T-helper 1 cell treated with Interleukin-12 subunit alpha and Interleukin-12 subunit beta and Interleukin-4 antibody, amounts not matched to agents 30 μg/mL and 1 μg/mL, for 36 hours (primary cell): ENCODE results near the gene MCHR1.
A peak's percentile ranks its signal among the peaks of the same experiment; 100 is the strongest.
"Not testable (repeated sequence)": the region's sequence is repeated elsewhere in the genome, so short reads cannot be mapped to it uniquely, and the experiment has no call there.

Experiments
- H3K27ac Mint-ChIP-seq: one replicate; pipeline ENCODE4 v1.8.0; 2021; ENCODE audit warnings: mild to moderate bottlenecking, mixed read lengths
- H3K27me3 Mint-ChIP-seq: one replicate; pipeline ENCODE4 v1.8.0; 2021; ENCODE audit warnings: low read depth, mixed read lengths
- H3K36me3 Mint-ChIP-seq: one replicate; pipeline ENCODE4 v1.8.0; 2021; ENCODE audit warnings: low read depth, mixed read lengths
- H3K4me1 Mint-ChIP-seq: one replicate; pipeline ENCODE4 v1.8.0; 2021; ENCODE audit warnings: low read depth, mixed read lengths
- H3K4me3 Mint-ChIP-seq: one replicate; pipeline ENCODE4 v1.8.0; 2021; ENCODE audit warnings: mild to moderate bottlenecking, moderate library complexity, mixed read lengths
- H3K9me3 Mint-ChIP-seq: one replicate; pipeline ENCODE4 v1.8.0; 2021; ENCODE audit warnings: mixed read lengths

The MCHR1 gene

GRCh38 chr22:40671369-40671768, 7.9 kb upstream of the MCHR1 start:
- peaks cover 10% of the 10 kb centered on the region for H3K36me3 Mint-ChIP-seq
- H3K4me1 Mint-ChIP-seq = peaks cover 26% of the 10 kb centered on the region
- no peaks in the 10 kb centered on the region for H3K27me3 Mint-ChIP-seq
- no peak overlapping the region for H3K27ac Mint-ChIP-seq
- peaks cover 3% of the 10 kb centered on the region for H3K9me3 Mint-ChIP-seq
- no peak overlapping the region for H3K4me3 Mint-ChIP-seq

GRCh38 chr22:40671796-40672360, 7.4 kb upstream of the MCHR1 start:
- Mint-ChIP-seq H3K36me3 (peaks cover 10% of the 10 kb centered on the region), H3K27me3 (no peaks in the 10 kb centered on the region), H3K27ac (no peak overlapping the region), H3K4me1 (peaks cover 29% of the 10 kb centered on the region), H3K4me3 (no peak overlapping the region), H3K9me3 (peaks cover 3% of the 10 kb centered on the region)

GRCh38 chr22:40673017-40673416, 6.3 kb upstream of the MCHR1 start:
- H3K27me3 Mint-ChIP-seq = no peaks in the 10 kb centered on the region
- H3K4me1 Mint-ChIP-seq = peaks cover 28% of the 10 kb centered on the region
- no peak overlapping the region for H3K4me3 Mint-ChIP-seq
- H3K27ac Mint-ChIP-seq = no peak overlapping the region
- H3K9me3 Mint-ChIP-seq = peaks cover 3% of the 10 kb centered on the region
- peaks cover 8% of the 10 kb centered on the region for H3K36me3 Mint-ChIP-seq

DNA sequence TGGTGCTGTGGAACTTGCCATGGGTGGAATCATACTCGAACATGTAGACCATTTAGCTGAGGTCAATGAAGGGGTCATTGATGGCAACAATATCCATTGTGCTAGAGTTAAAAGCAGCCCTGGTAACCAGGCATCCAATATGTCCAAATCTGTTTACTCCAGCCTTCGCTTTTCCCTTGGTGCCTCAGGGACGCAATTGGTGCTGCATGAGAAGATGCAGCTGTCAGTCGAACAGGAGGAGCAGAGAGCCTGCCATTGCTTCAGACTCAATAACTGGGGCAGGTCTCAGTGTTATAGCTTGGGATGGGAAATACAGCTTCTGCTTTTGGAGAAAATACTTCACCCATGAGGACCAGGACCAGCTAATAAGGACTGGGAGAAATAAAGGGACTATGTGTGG, 5.0 kb upstream of the MCHR1 start:
- no peaks in the 10 kb centered on the region for H3K9me3 Mint-ChIP-seq
- no peak overlapping the region for H3K4me3 Mint-ChIP-seq
- no peak overlapping the region for H3K27ac Mint-ChIP-seq
- no peaks in the 10 kb centered on the region for H3K27me3 Mint-ChIP-seq
- peaks cover 18% of the 10 kb centered on the region for H3K4me1 Mint-ChIP-seq
- H3K36me3 Mint-ChIP-seq = peaks cover 3% of the 10 kb centered on the region

- H3K27me3 Mint-ChIP-seq, H3K9me3 Mint-ChIP-seq, H3K4me3 Mint-ChIP-seq, H3K36me3 Mint-ChIP-seq: not testable (repeated sequence)
- peaks cover 15% of the 10 kb centered on the region for H3K4me1 Mint-ChIP-seq
- H3K27ac Mint-ChIP-seq = peak overlapping the region; percentile 34
Observed at GRCh38 chr22:40676166-40676565, 3.1 kb upstream of the MCHR1 start.

DNA sequence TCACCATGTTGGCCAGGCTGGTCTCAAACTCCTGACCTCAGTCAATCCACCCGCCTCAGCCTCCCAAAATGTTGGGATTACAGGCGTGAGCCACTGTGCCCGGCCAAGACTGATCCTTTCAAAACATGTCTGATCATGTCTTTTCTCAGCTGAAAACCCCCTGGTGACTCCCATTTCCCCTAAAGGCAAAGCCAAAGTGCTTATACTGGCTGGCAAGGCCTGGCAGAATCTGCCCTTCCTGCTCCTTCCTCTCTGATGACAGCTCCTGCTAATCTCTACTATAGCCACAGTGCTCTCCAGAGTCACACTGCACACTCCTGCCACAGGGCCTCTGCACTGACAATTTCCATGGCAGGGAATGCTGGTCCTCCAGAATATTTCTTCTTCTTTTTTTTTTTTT, 2.6 kb upstream of the MCHR1 start:
- H3K27me3 Mint-ChIP-seq = peaks cover 8% of the 10 kb centered on the region
- H3K9me3 Mint-ChIP-seq = no peaks in the 10 kb centered on the region
- peaks cover 16% of the 10 kb centered on the region for H3K4me1 Mint-ChIP-seq
- H3K36me3 Mint-ChIP-seq = no peaks in the 10 kb centered on the region
- H3K4me3 Mint-ChIP-seq = no peak overlapping the region
- H3K27ac Mint-ChIP-seq = no peak overlapping the region

DNA sequence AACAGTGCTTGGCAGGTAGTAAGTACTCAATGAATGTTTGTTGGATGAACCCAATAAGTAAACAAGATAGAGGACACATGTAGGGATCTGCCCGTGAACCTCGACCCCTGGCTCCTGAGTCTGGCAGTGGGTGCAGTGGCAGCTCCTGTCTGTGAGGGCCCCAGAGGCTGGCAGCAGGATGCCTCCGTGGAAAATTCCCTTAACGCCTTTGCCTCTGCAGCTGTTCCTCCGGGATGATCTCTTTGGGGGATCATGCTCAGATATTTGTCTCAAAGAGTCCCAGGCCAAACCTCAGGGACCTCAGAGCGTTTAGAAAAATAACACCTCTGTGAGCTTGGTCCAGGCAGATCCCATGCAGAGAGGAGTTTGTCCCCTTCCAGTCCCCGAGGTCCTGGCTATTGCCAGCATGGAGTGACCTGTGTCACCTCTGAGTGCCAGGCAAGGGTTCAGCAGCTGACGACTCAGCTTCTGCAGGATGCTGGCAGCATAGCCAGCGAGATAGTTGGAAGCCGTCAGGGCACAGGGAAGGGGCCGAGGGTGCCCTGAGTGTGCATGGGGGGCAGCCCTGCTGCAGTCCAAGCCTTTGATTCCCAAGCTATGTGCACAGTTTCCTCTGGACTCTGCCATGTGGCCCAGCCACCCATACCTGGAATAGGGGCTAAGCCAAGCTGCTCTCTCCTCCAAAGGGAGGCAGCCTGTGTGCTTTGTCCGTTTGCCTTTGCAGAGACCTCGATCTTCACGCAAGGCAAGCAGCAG, 613 bp upstream of the MCHR1 start:
- peaks cover 8% of the 10 kb centered on the region for H3K27me3 Mint-ChIP-seq
- H3K4me3 Mint-ChIP-seq = no peak overlapping the region
- no peaks in the 10 kb centered on the region for H3K9me3 Mint-ChIP-seq
- no peaks in the 10 kb centered on the region for H3K36me3 Mint-ChIP-seq
- no peak overlapping the region for H3K27ac Mint-ChIP-seq
- H3K4me1 Mint-ChIP-seq = peaks cover 30% of the 10 kb centered on the region

DNA sequence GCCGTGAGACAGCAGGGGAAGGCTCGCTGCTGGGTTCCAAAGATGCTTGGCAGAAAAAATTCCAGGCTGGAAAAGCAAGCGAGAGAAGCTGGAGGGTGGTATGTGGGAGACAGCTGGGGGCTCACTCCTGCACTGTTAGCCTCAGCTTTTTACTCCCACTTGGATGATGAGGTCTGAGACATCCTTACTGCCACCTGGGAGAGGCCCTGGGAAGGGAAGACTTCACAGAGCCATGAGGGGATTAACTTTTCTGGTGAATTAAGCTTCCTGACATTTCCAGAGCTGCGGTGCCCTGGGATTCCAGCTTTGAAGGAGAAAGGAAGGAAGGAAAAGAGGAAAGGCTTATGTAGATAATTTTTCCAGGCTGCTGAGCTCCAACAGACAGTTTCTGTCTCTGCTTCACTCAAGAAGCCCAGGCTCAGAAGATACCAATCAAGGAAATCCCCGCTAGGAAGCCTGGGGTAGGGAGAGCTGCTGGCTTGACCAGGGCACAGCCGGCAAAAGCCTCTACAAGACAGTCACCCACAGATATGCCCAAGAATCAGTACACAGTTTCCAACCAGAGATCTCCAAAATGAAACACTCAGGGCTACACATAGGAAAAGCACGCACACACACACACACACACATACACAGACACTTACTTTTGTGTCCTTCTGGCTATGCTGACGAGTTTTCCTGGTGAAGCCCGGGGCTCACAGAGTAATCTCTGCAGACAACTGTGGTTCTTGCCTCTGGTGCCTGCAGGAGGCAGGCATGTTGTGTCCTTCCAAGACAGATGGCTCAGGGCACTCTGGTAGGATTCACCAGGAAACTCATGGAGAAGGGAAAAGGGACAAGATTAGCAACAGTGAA, 907 bp downstream of the MCHR1 start:
- no peaks in the 10 kb centered on the region for H3K36me3 Mint-ChIP-seq
- peaks cover 8% of the 10 kb centered on the region for H3K27me3 Mint-ChIP-seq
- H3K27ac Mint-ChIP-seq = no peak overlapping the region
- no peaks in the 10 kb centered on the region for H3K9me3 Mint-ChIP-seq
- no peak overlapping the region for H3K4me3 Mint-ChIP-seq
- H3K4me1 Mint-ChIP-seq = peaks cover 37% of the 10 kb centered on the region

GRCh38 chr22:40680819-40681183, 1.5 kb downstream of the MCHR1 start:
- Mint-ChIP-seq H3K4me1 (peaks cover 39% of the 10 kb centered on the region), H3K4me3 (no peak overlapping the region), H3K9me3 (no peaks in the 10 kb centered on the region), H3K27me3 (peaks cover 8% of the 10 kb centered on the region), H3K36me3 (no peaks in the 10 kb centered on the region), H3K27ac (no peak overlapping the region)

DNA sequence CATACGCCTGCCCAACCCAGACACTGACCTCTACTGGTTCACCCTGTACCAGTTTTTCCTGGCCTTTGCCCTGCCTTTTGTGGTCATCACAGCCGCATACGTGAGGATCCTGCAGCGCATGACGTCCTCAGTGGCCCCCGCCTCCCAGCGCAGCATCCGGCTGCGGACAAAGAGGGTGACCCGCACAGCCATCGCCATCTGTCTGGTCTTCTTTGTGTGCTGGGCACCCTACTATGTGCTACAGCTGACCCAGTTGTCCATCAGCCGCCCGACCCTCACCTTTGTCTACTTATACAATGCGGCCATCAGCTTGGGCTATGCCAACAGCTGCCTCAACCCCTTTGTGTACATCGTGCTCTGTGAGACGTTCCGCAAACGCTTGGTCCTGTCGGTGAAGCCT, 2.2 kb downstream of the MCHR1 start:
- Mint-ChIP-seq H3K27me3 (peaks cover 8% of the 10 kb centered on the region), H3K4me3 (no peak overlapping the region), H3K27ac (peak overlapping the region; percentile 52)

GRCh38 chr22:40684728-40685127, 5.4 kb downstream of the MCHR1 start:
- peak overlapping the region; percentile 80 for H3K27ac Mint-ChIP-seq
- peaks cover 8% of the 10 kb centered on the region for H3K27me3 Mint-ChIP-seq
- peak overlapping the region; percentile 78 for H3K4me3 Mint-ChIP-seq
- H3K36me3 Mint-ChIP-seq = no peaks in the 10 kb centered on the region
- H3K9me3 Mint-ChIP-seq = no peaks in the 10 kb centered on the region
- peaks cover 35% of the 10 kb centered on the region for H3K4me1 Mint-ChIP-seq

More for the DNA sequence above, 2.2 kb downstream of the MCHR1 start:
- Mint-ChIP-seq H3K4me1 (peaks cover 37% of the 10 kb centered on the region), H3K9me3 (no peaks in the 10 kb centered on the region), H3K36me3 (no peaks in the 10 kb centered on the region)

DNA sequence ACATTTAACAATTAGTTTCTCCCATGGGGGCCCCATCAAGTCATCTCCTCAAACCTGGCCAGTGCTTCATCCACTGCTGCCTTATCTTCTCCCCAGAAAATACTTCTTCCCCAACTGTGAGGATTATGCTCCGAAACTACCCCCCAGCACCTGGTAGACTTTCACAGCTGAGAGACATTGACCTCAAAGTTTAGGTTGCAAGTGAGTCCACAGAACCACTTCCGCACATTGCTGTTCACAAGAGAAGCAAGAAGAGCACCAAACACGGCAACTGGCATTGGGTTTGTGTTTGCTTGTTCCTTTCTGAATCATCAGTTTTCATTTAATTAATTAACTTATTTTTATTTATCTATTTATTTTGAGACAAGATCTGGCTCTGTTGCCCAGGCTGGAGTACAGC, 6.1 kb downstream of the MCHR1 start:
- Mint-ChIP-seq H3K9me3 (no peaks in the 10 kb centered on the region), H3K27ac (peak overlapping the region; percentile 80)

DNA sequence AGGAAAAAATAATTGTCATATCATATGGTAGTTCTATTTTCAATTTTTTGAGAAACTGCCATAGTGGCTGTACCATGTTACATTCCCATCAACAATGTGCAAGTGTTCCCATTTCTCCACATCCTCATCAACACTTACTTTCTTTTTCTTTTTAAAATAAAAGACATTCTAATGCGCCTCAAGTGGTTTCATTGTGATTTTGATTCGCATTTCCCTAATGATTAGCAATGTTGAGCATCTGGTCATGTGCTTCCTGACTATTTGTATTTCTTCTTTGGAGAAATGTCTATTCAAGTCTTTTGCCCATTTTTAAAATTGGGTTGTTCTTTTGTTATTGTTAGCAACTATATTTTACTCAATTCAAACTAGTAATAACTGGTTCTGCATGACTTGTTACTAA, 8.4 kb downstream of the MCHR1 start:
- Mint-ChIP-seq H3K9me3 (no peaks in the 10 kb centered on the region), H3K4me3 (no peak overlapping the region), H3K27me3 (no peaks in the 10 kb centered on the region), H3K4me1 (peaks cover 18% of the 10 kb centered on the region), H3K27ac (no peak overlapping the region), H3K36me3 (no peaks in the 10 kb centered on the region)

More for the DNA sequence above, 6.1 kb downstream of the MCHR1 start:
- peaks cover 30% of the 10 kb centered on the region for H3K4me1 Mint-ChIP-seq
- peak overlapping the region; percentile 78 for H3K4me3 Mint-ChIP-seq
- no peaks in the 10 kb centered on the region for H3K36me3 Mint-ChIP-seq
- H3K27me3 Mint-ChIP-seq = peaks cover 4% of the 10 kb centered on the region

- H3K27me3 Mint-ChIP-seq = no peaks in the 10 kb centered on the region
- no peak overlapping the region for H3K4me3 Mint-ChIP-seq
- peaks cover 6% of the 10 kb centered on the region for H3K4me1 Mint-ChIP-seq
- no peaks in the 10 kb centered on the region for H3K9me3 Mint-ChIP-seq
- no peaks in the 10 kb centered on the region for H3K36me3 Mint-ChIP-seq
- no peak overlapping the region for H3K27ac Mint-ChIP-seq
Observed at GRCh38 chr22:40690370-40690769, 11.1 kb downstream of the MCHR1 start.

DNA sequence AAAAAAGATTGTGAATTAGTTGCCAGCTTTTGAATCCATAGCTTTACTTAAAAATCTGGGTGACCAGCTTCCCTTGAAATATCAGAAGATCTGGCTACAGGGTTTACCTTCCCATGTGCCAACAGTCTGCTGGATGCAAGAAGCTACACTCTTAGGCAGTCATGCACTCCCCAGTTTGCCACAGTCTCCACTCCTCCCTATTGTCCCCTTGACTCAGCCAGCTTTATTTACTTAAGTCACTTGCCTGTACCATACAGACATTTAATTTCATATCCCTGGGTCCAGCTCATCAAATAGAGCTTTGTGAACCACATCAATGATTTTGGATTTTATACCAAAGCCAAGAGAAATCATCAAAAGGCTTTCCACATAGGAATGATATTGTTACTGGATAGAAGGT, 12.2 kb downstream of the MCHR1 start:
- Mint-ChIP-seq H3K4me1 (peaks cover 3% of the 10 kb centered on the region), H3K4me3 (no peak overlapping the region), H3K27me3 (peaks cover 6% of the 10 kb centered on the region), H3K9me3 (no peaks in the 10 kb centered on the region), H3K27ac (no peak overlapping the region), H3K36me3 (no peaks in the 10 kb centered on the region)
